Osteocyte (in vitro differentiated cells): Measurements from ENCODE around the gene KCNK18. TPM values are rescaled to one million over a fixed set of nuclear protein-coding genes. Genes with fewer than 3 reads are reported as not detected.
A peak's percentile ranks its signal among the peaks of the same experiment; 100 is the strongest.

Experiments
- DNase-seq: peaks from one replicate; pipeline ENCODE4 v3.0.0; 2021; ENCODE audit warnings: mixed read lengths; ENCODE audit not compliant: unreplicated experiment; ENCODE audit errors: extremely low spot score
- H3K27ac Mint-ChIP-seq: one replicate; pipeline ENCODE4 v1.8.0; 2021; ENCODE audit warnings: mild to moderate bottlenecking, mixed read lengths; ENCODE audit not compliant: unreplicated experiment
- H3K27me3 Mint-ChIP-seq: one replicate; pipeline ENCODE4 v1.8.0; 2021; ENCODE audit warnings: mixed read lengths; ENCODE audit not compliant: unreplicated experiment
- H3K36me3 Mint-ChIP-seq: one replicate; pipeline ENCODE4 v1.8.0; 2021; ENCODE audit warnings: mixed read lengths; ENCODE audit not compliant: unreplicated experiment
- H3K4me1 Mint-ChIP-seq: one replicate; pipeline ENCODE4 v1.8.0; 2021; ENCODE audit warnings: mixed read lengths; ENCODE audit not compliant: unreplicated experiment
- H3K4me3 Mint-ChIP-seq: one replicate; pipeline ENCODE4 v1.8.0; 2021; ENCODE audit warnings: mild to moderate bottlenecking, moderate library complexity, mixed read lengths; ENCODE audit not compliant: unreplicated experiment
- H3K9me3 Mint-ChIP-seq: one replicate; pipeline ENCODE4 v1.8.0; 2021; ENCODE audit warnings: mixed read lengths; ENCODE audit not compliant: unreplicated experiment
- total RNA-seq: library from RNA; stranded (reverse); gene quantifications from 2 replicates; pipeline ENCODE4 v1.2.1, GENCODE V29; 2021
- TF ChIP-seq, protein P1 (sequence below): fragments of 200-600 bp; sonication (generic); IDR thresholded peaks from 2 replicates; pipeline ENCODE4 v1.5.0; 2021; ENCODE audit warnings: antibody characterized with exemption, mild to moderate bottlenecking, moderate library complexity

KCNK18 gene
- total RNA-seq, 1 donor from 2014 or later: not detected

DNA sequence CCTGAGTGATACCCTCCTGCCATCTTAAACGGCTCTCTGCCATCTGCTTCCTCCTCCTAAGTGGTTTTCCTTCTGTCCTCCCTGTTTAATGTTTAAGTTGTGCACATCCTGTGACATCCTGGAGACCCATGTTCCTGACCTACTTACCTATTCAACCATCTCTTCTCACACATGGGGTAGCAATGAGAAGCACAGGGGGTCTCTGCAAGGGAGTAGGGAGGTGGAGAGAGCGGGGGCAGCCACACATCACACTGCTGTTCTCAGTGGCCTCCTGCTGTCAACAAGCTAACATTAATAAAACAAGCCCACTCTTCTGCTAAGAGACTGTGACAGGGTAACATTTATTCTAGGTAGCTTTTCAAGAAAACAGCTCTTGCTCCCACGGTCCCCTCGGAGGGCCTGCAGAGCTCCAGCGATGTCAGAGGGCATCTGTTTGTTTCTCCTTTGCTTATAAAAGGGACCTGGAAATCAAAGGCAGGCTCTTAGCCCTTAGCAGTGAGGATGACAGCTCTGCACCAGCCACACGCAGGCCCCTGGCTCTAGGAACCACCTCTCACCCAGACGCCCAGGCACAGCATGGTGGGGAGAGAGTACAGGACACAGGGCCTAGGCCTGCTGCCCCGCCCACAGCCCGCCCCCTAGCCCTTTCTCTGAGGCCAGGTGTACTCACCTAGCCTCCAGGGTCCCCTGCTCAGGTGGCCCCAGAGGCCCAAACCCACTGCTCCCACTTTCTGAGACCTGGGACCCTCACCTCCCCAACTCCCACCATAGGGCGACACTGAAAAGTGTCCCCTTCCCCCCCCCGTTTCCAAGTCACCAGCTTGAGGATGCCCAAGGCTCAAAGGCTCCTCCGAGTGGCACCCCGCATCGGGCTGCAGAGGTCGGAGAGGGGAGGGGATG, 42.7 kb downstream of the KCNK18 start:
- Mint-ChIP-seq H3K27ac (no peak overlapping the region), H3K27me3 (peaks cover 79% of the 10 kb centered on the region), H3K4me3 (no peak overlapping the region), H3K4me1 (peaks cover 3% of the 10 kb centered on the region), H3K36me3 (peaks cover 2% of the 10 kb centered on the region), H3K9me3 (no peaks in the 10 kb centered on the region)
- TF ChIP-seq, protein P1, sequence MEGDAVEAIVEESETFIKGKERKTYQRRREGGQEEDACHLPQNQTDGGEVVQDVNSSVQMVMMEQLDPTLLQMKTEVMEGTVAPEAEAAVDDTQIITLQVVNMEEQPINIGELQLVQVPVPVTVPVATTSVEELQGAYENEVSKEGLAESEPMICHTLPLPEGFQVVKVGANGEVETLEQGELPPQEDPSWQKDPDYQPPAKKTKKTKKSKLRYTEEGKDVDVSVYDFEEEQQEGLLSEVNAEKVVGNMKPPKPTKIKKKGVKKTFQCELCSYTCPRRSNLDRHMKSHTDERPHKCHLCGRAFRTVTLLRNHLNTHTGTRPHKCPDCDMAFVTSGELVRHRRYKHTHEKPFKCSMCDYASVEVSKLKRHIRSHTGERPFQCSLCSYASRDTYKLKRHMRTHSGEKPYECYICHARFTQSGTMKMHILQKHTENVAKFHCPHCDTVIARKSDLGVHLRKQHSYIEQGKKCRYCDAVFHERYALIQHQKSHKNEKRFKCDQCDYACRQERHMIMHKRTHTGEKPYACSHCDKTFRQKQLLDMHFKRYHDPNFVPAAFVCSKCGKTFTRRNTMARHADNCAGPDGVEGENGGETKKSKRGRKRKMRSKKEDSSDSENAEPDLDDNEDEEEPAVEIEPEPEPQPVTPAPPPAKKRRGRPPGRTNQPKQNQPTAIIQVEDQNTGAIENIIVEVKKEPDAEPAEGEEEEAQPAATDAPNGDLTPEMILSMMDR: no peak
- no peak for DNase-seq

DNA sequence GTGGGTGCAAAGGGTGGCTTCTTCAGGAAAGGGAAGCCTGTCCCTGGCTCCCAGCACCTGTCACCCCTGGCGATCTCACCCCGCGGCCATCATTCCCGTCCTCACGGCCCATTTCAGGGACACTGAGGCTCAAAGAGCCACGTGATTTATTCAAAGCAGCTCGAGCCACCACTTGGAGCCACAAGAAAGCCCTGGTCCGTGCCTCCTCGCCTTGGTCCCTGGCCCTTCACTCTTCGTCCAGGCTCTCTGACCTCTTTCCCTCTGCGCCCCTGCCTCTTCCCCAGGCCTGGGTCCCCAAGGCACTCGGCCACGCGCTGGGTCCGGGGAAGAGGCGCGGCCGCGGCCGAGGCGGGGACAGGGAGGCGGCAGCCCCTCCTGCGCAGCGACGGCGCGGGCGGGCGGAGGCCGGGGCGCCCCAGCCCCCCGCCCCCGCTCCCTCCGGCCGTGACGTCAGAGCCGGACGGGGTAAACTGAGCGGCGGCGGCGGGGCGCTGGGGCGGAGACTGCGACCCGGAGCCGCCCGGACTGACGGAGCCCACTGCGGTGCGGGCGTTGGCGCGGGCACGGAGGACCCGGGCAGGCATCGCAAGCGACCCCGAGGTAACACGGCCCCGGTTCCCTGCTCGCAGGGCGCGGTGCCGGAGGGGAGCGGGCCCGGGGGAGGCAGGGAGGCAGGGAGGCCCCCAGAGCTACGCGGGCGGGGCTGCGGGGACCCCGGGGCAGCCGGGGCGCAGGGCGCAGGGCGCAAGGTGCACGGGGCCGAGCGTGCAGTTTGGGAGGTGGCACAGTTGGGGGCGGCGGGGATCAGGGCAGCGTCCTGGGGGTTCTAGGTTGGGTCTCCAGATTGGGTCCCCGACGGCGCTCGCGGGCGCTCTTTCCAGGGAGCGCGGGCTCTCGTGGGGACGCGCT, 43.6 kb downstream of the KCNK18 start, which contains the start of gene SLC18A2:
SLC18A2 (plus strand) TSS at position 494 of the 909 bp plus-strand sequence. CDS start 580 bp downstream, outside the sequence.
- TF ChIP-seq, protein P1: no peak
- peak within 1 kb of the TSS; percentile 28 for H3K4me3 Mint-ChIP-seq
- peaks cover 2% of the 10 kb centered on the region for H3K36me3 Mint-ChIP-seq
- no peak for DNase-seq
- peaks cover 79% of the 10 kb centered on the region for H3K27me3 Mint-ChIP-seq
- no peak within 1 kb of the TSS for H3K27ac Mint-ChIP-seq
- no peaks in the 10 kb centered on the region for H3K9me3 Mint-ChIP-seq
- peaks cover 3% of the 10 kb centered on the region for H3K4me1 Mint-ChIP-seq

GRCh38 chr10:117241541-117242462, 44.5 kb downstream of the KCNK18 start:
- DNase-seq: no peak
- peaks cover 2% of the 10 kb centered on the region for H3K36me3 Mint-ChIP-seq

DNA sequence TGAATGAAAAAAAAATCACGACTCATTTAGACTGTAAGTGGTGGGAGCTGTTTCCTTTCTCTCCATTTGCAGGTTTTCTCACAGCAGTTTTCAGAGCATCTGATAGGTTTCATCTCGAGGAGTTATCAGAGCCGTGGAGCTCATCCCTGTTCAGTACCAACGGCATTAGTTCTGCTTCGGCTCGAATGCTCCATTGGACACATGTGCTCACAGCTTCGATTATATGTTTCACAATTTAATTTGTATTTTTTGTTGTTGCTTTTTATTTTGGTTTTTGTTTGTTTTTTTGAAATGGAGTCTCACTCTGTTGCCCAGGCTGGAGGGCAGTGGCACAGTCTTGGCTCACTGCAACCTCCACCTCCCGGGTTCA, 45.2 kb downstream of the KCNK18 start:
- H3K36me3 Mint-ChIP-seq: peaks cover 2% of the 10 kb centered on the region
- peaks cover 79% of the 10 kb centered on the region for H3K27me3 Mint-ChIP-seq
- H3K4me1 Mint-ChIP-seq: peaks cover 3% of the 10 kb centered on the region
- H3K4me3 Mint-ChIP-seq: no peak overlapping the region
- no peak for DNase-seq
- TF ChIP-seq, protein P1: no peak
- H3K9me3 Mint-ChIP-seq: no peaks in the 10 kb centered on the region
- H3K27ac Mint-ChIP-seq: no peak overlapping the region

More at GRCh38 chr10:117241541-117242462, 44.5 kb downstream of the KCNK18 start:
- no peak overlapping the region for H3K27ac Mint-ChIP-seq
- peaks cover 3% of the 10 kb centered on the region for H3K4me1 Mint-ChIP-seq
- no peaks in the 10 kb centered on the region for H3K9me3 Mint-ChIP-seq
- TF ChIP-seq, protein P1: no peak
- peak overlapping the region; percentile 28 for H3K4me3 Mint-ChIP-seq
- H3K27me3 Mint-ChIP-seq: peaks cover 78% of the 10 kb centered on the region
